AG04450 (cell line): ENCODE measurements around the gene RNF123. TPM values are rescaled to one million over a fixed set of nuclear protein-coding genes. Genes with fewer than 3 reads are reported as not detected.
A peak's percentile ranks its signal among the peaks of the same experiment; 100 is the strongest.

ENCODE experiments used
- CTCF ChIA-PET: fragments of 300-600, 350-600 bp; formaldehyde crosslinking; extraction: SDS; loops from one replicate; lab custom pipeline; 2022; ENCODE audit warnings: antibody characterized with exemption, inconsistent platforms; lab: Charles Lee
- POLR2A ChIA-PET: fragments of 350-600 bp; formaldehyde crosslinking; extraction: SDS; loops from one replicate; lab custom pipeline; 2021; ENCODE audit warnings: antibody characterized with exemption, inconsistent platforms; lab: Yijun Ruan, JAX
- DNase-seq: peaks from one replicate; pipeline ENCODE4 v3.0.0-alpha.2; 2011; ENCODE audit warnings: low read depth, low spot score
- H3K27ac ChIP-seq: one replicate; pipeline ENCODE4 v1.5.1; 2012; ENCODE audit warnings: low read depth, low read length, control low read depth
- H3K27me3 ChIP-seq: one replicate; pipeline ENCODE4 v1.6.0; 2012; ENCODE audit warnings: low read length; ENCODE audit not compliant: control insufficient read depth, insufficient read depth
- H3K4me3 ChIP-seq: 2 replicates; pipeline ENCODE4 v1.5.1; 2011; ENCODE audit warnings: mild to moderate bottlenecking, low read depth, low read length, control low read depth
- H3K9me3 ChIP-seq: 2 replicates; pipeline ENCODE4 v1.5.1; 2012; ENCODE audit warnings: low read length; ENCODE audit not compliant: control insufficient read depth, insufficient read depth
- polyA plus RNA-seq: library from polyadenylated mRNA; depleted of rRNA; stranded (reverse); fragments of >200 nt; gene quantifications from 2 replicates; pipeline ENCODE4 v1.2.3, GENCODE V29; 2011
- TF ChIP-seq, protein P1 (sequence below): IDR thresholded peaks from 2 replicates; pipeline ENCODE4 v1.5.1; 2011; ENCODE audit warnings: low read depth, low read length, control low read depth, inconsistent platforms

RNF123 gene
- polyA plus RNA-seq, 1 experiment: 22.9 TPM

DNA sequence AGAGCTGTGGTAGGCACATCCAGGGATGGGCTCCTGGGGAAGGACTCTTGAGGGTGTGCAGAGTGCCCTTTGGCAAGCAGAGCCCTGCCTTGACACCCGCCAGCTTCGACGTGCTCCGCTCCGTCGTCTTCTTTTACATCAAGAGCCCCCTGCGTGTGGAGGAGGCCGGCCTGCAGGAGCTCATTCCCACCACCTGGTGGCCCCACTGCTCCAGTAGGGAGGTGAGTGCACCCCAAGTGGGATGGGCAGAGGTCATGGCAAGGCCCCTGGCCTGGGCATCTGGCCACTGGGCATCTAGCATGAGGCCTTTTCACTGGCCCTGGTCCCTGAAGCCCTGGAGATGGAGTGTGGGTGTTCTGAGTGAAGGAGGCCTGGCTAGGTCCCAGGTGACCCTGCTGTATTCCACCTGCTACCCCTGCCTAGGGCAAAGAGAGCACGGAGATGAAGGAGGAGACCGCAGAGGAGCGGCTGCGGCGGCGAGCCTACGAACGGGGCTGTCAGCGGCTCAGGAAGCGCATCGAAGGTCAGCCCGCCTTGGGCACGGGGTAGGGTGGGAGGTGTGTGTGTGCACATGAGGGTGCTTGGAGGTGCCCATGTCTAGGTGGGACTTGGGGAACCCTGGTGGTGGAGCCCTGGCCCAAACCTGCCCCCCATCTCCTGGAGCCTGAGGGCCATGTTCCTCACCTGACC is 12.2 kb downstream of the RNF123 start:
- no peak overlapping the region for H3K4me3 ChIP-seq
- H3K9me3 ChIP-seq: no peaks in the 10 kb centered on the region
- H3K27ac ChIP-seq: no peak overlapping the region
- TF ChIP-seq, protein P1, sequence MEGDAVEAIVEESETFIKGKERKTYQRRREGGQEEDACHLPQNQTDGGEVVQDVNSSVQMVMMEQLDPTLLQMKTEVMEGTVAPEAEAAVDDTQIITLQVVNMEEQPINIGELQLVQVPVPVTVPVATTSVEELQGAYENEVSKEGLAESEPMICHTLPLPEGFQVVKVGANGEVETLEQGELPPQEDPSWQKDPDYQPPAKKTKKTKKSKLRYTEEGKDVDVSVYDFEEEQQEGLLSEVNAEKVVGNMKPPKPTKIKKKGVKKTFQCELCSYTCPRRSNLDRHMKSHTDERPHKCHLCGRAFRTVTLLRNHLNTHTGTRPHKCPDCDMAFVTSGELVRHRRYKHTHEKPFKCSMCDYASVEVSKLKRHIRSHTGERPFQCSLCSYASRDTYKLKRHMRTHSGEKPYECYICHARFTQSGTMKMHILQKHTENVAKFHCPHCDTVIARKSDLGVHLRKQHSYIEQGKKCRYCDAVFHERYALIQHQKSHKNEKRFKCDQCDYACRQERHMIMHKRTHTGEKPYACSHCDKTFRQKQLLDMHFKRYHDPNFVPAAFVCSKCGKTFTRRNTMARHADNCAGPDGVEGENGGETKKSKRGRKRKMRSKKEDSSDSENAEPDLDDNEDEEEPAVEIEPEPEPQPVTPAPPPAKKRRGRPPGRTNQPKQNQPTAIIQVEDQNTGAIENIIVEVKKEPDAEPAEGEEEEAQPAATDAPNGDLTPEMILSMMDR: peak; percentile 55
- ChIA-PET POLR2A (interaction anchor here (1.5 kb wide), 1 partner anchor 10 kb away, joined by 5 read pairs; no protein-coding TSS in a partner anchor), CTCF (interaction anchor here (0.5 to 1.9 kb wide), 10 partner anchors 9 to 413 kb away, joined by 3 to 16 read pairs (median 4); no protein-coding TSS in a partner anchor)
- DNase-seq: no peak
- H3K27me3 ChIP-seq: no peaks in the 10 kb centered on the region

DNA sequence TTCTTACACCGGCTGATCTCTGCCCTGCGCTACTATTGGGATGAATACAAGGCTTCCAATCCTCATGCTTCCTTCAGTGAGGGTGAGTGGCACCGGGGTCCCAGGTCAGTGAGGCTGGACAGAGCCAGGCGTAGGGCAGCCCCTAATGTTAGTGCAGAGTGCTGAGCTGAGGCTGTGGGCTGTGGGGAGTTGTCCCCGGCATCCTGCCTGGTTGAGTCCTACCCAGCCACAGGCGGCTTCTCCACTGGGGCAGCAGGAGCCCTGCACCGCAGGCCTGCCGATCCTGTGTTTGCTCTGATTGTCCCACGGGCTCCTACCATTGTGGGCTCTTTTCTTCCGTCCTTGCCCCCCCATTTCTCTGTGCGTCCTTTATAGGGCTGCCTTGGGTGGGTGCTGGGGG is 13.3 kb downstream of the RNF123 start:
- no peak for DNase-seq
- H3K27me3 ChIP-seq: no peaks in the 10 kb centered on the region
- TF ChIP-seq, protein P1: no peak
- ChIA-PET CTCF (interaction anchor here (1.2 to 2.5 kb wide), 5 partner anchors 10 to 163 kb away, joined by 3 to 20 read pairs (median 6); no protein-coding TSS in a partner anchor), POLR2A (interaction anchor here (1.5 kb wide), 1 partner anchor 9 kb away, joined by 5 read pairs; no protein-coding TSS in a partner anchor)
- no peak overlapping the region for H3K4me3 ChIP-seq
- no peaks in the 10 kb centered on the region for H3K9me3 ChIP-seq
- H3K27ac ChIP-seq: no peak overlapping the region

DNA sequence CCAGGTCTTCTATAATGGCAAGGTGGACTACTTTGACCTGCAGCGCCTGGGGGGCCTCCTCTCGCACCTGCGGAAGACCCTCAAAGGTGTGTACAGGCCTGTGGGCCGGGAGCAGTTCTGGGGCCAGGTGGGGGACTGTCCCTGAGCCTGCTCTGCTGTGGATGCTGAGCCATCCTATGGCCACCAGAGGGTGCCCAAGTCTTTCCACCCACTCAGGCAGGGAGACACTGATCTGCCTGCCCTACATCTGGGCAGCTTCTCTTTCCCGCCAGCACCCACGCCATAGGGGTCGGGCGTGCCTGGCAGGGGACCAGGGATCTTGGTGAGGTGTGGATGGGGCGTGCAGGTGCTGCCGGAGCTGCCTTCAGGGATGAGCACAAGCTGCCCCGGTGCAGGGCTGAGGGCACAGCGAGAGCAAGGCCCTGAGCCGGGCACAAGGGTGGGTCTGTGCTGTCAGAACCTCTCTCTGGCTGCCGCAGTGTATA is 14.1 kb downstream of the RNF123 start:
- H3K27ac ChIP-seq: no peak overlapping the region
- no peak overlapping the region for H3K4me3 ChIP-seq
- ChIA-PET CTCF (interaction anchor here (0.6 to 2.5 kb wide), 6 partner anchors 10 to 197 kb away, joined by 3 to 20 read pairs (median 5); partner anchors contain the start of gene IP6K1), POLR2A (no interaction called here)
- no peaks in the 10 kb centered on the region for H3K9me3 ChIP-seq
- H3K27me3 ChIP-seq: no peaks in the 10 kb centered on the region
- TF ChIP-seq, protein P1: peak; percentile 85
- DNase-seq: peak; percentile 27

DNA sequence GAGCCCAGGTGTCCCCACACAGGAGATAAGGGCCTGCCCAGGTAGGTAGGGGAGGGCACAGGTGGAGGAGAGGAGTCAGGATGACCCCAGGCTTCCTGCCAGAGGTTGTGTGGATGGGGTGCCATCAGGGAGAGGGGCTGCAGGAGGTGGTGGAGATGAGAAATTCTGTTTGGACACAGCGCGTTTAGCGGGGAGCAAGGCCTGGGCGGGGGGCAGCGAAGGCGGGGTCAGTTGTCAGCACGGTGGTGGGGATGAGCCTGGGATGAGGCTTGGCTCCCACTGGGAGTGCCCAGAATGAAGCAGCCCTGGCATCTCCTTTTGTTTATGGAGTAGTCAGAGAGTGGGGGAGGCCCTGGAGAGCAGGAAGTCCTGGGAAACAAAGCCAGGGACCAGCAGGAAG is 14.6 kb downstream of the RNF123 start:
- POLR2A ChIA-PET: no interaction called here
- H3K27ac ChIP-seq: no peak overlapping the region
- no peak overlapping the region for H3K4me3 ChIP-seq
- no peaks in the 10 kb centered on the region for H3K27me3 ChIP-seq
- CTCF ChIA-PET: interaction anchor here (0.6 to 2.5 kb wide), 4 partner anchors 9 to 196 kb away, joined by 3 to 20 read pairs (median 5); partner anchors contain the start of gene IP6K1
- TF ChIP-seq, protein P1: no peak
- DNase-seq: no peak
- no peaks in the 10 kb centered on the region for H3K9me3 ChIP-seq

DNA sequence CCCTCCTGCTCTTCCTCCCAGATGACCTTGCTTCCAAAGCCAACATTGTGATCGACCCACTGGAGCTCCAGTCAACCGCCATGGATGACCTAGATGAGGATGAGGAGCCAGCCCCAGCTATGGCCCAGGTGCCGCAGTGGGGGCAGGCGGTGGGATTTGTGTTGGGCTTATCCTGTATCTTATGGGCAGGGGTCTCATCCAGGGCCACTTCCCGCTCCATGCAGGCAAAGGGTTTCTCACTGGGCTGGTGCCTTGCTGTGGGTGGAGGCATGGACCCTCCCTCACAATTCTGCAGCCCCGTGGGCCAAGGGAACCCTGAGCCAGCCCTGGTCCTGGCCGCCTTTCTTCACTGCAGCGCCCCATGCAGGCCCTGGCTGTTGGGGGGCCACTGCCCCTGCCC is 15.3 kb downstream of the RNF123 start:
- CTCF ChIA-PET: interaction anchor here (2.5 kb wide), 1 partner anchor 134 kb away, joined by 20 read pairs; no protein-coding TSS in a partner anchor
- POLR2A ChIA-PET: no interaction called here
- Histone ChIP-seq H3K27ac (no peak overlapping the region), H3K27me3 (no peaks in the 10 kb centered on the region), H3K9me3 (no peaks in the 10 kb centered on the region), H3K4me3 (no peak overlapping the region)
- DNase-seq: no peak
- TF ChIP-seq, protein P1: no peak
